H1 (cell line): ENCODE measurements around the gene NPM1. TPM values are rescaled to one million over a fixed set of nuclear protein-coding genes. Genes with fewer than 3 reads are reported as not detected.

Source experiments
- CTBP2 ChIP-seq: IDR thresholded peaks from 2 replicates; pipeline ENCODE4 v1.7.0; 2011; ENCODE audit warnings: borderline replicate concordance, mild to moderate bottlenecking, moderate library complexity, mixed read lengths, low read length; ENCODE audit not compliant: insufficient read depth, insufficient read length
- GABPA ChIP-seq: IDR thresholded peaks from 2 replicates; pipeline ENCODE4 v1.6.1; 2011; ENCODE audit warnings: mild to moderate bottlenecking, low read length, moderate library complexity, borderline replicate concordance; ENCODE audit not compliant: insufficient read depth
- polyA plus RNA-seq, 7 experiments: library from polyadenylated mRNA; depleted of rRNA in 3 of 7; stranded (reverse) in 5 of 7; unstranded in 2 of 7; fragments of >200 nt in 5 of 7; fragments of 200-250 nt in 2 of 7; gene quantifications; 1 replicate in 5 of 7; 2 replicates in 1 of 7; 4 replicates in 1 of 7; pipeline versions ENCODE4 v1.2.1 to v1.2.3, GENCODE V29; 2011 to 2013; ENCODE audit warnings: missing spikeins in 2 of 7, mixed read lengths in 2 of 7
- total RNA-seq: library from RNA; stranded (reverse); fragmentation: NEBNext Ultra II Directional; extraction: Animal tissue kit (Norgen Biotek cat#: 25700); gene quantifications from 2 replicates; pipeline ENCODE4 v1.2.1, GENCODE V29; 2021
- TF ChIP-seq, protein P1 (sequence below): IDR thresholded peaks from 2 replicates; pipeline ENCODE4 v1.6.1; 2011; ENCODE audit warnings: low read depth, mild to moderate bottlenecking, low read length; ENCODE audit not compliant: insufficient read depth

The NPM1 gene
- total and polyA plus RNA-seq, 2 of the 8 experiments (the other 6 are each of a cell fraction or from before 2014, with no cell fraction given): 2,182 to 4,042 TPM

DNA sequence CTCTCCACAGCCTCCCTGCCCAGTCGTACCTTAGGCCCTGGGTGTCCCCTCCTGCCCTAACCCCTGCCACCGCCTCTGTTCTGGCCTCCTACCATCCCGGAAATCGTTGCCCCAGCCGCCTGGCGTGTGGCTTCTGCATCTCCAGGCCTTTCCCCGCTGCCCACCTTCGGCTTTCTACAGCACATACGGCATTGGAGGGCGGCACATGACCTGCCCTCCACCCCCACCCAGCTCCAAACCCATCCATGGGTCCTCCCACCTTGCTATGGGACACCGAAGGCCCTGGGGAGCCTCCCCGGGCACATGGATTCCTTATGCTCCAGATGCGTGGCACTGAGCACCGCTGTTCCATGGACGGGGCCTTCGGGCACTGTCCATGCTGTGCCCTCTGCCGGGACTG, 63.8 kb downstream of the NPM1 start (continued):
- TF ChIP-seq CTBP2: no peak
- TF ChIP-seq, protein P1, sequence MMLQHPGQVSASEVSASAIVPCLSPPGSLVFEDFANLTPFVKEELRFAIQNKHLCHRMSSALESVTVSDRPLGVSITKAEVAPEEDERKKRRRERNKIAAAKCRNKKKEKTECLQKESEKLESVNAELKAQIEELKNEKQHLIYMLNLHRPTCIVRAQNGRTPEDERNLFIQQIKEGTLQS: no peak
- no peak for TF ChIP-seq GABPA
- TF ChIP-seq, all 59 proteins: peak for 0
